ENCODE data around the gene POLR2J2. TPM values are rescaled to one million over a fixed set of nuclear protein-coding genes. Genes with fewer than 3 reads are reported as not detected.

The POLR2J2 gene
- total RNA-seq, 1 donor, result 2.5 TPM

Small RNA genes within 50 kb of the gene (small RNA-seq; reads per million reads assigned to genes)
- gene AC105052.3 (not detected), gene UPK3BL1 (not detected)

Other genes starting within 250 kb of the POLR2J2 start
- 44.2 and 57.5 TPM in 2 replicates for gene ORAI2, start 238.1 kb downstream of the POLR2J2 start, total RNA-seq
- 13.6 and 16.3 TPM in 2 replicates for gene ALKBH4, start 206.8 kb downstream of the POLR2J2 start, total RNA-seq
- gene LRWD1, start 206.7 kb downstream of the POLR2J2 start, total RNA-seq, result 20.0 and 24.2 TPM in 2 replicates
- 27.1 and 27.9 TPM in 2 replicates for gene POLR2J, start 192.7 kb downstream of the POLR2J2 start, total RNA-seq
- 1.8 and 3.3 TPM in 2 replicates for gene RASA4B, start 153.9 kb downstream of the POLR2J2 start, total RNA-seq
- 0.36 and 4.7 TPM in 2 replicates for gene UPK3BL2, start 128.0 kb downstream of the POLR2J2 start, total RNA-seq
- gene SPDYE2, start 120.4 kb downstream of the POLR2J2 start, total RNA-seq, result not detected in 2 replicates
- 23.9 and 44.2 TPM in 2 replicates for gene POLR2J3, start 99.1 kb downstream of the POLR2J2 start, total RNA-seq
- 8.8 and 9.8 TPM in 2 replicates for gene RASA4, start 54.9 kb downstream of the POLR2J2 start, total RNA-seq
- 4.7 and 13.8 TPM in 2 replicates for gene UPK3BL1, start 28.9 kb downstream of the POLR2J2 start, total RNA-seq
- gene SPDYE2B, start 21.3 kb downstream of the POLR2J2 start, total RNA-seq, result not detected in 2 replicates
- gene FAM185A, start 77.3 kb upstream of the POLR2J2 start, total RNA-seq, result 7.6 and 9.1 TPM in 2 replicates
- 12.3 and 14.4 TPM in 2 replicates for gene LRRC17, start 241.3 kb upstream of the POLR2J2 start, total RNA-seq